Fibroblast of mammary gland (primary cell): ENCODE measurements around the gene SAMD8.
A peak's percentile ranks its signal among the peaks of the same experiment; 100 is the strongest.

Experiments
- DNase-seq: peaks from one replicate; pipeline ENCODE4 v3.0.0-alpha.2; 2010; ENCODE audit warnings: low read depth
- H3K4me3 ChIP-seq: 2 replicates; pipeline ENCODE4 v1.5.1; 2011; ENCODE audit warnings: low read depth, mild to moderate bottlenecking, low read length, moderate library complexity; ENCODE audit not compliant: control insufficient read depth
- TF ChIP-seq, protein P1 (sequence below): conservative IDR thresholded peaks from 2 replicates; pipeline ENCODE4 v1.5.1; 2011; ENCODE audit warnings: low read depth, low read length, inconsistent platforms; ENCODE audit not compliant: control insufficient read depth, insufficient read depth

The SAMD8 gene

DNA sequence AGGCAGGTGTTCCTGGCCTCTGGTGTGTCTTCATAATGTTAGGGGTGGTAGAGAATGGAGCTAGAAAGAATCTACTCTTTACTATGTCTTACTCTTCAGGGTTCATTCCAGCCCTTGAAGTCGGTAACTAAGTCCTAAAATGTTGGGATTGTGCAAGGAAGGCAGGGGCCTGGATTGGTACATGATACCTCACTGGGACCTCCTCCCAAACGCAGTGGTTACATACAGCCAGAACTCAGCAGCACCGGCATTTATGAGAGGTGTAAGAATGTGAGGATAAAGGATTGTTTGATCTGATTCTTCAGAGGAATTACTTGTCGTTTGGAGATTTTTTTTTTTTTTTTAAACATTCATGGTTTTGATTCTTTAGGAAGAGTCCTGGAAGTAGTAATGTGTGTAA, 117.4 kb downstream of the SAMD8 start:
- TF ChIP-seq, protein P1, sequence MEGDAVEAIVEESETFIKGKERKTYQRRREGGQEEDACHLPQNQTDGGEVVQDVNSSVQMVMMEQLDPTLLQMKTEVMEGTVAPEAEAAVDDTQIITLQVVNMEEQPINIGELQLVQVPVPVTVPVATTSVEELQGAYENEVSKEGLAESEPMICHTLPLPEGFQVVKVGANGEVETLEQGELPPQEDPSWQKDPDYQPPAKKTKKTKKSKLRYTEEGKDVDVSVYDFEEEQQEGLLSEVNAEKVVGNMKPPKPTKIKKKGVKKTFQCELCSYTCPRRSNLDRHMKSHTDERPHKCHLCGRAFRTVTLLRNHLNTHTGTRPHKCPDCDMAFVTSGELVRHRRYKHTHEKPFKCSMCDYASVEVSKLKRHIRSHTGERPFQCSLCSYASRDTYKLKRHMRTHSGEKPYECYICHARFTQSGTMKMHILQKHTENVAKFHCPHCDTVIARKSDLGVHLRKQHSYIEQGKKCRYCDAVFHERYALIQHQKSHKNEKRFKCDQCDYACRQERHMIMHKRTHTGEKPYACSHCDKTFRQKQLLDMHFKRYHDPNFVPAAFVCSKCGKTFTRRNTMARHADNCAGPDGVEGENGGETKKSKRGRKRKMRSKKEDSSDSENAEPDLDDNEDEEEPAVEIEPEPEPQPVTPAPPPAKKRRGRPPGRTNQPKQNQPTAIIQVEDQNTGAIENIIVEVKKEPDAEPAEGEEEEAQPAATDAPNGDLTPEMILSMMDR, result no peak
- H3K4me3 ChIP-seq, result no peak overlapping the region
- DNase-seq, result no peak

DNA sequence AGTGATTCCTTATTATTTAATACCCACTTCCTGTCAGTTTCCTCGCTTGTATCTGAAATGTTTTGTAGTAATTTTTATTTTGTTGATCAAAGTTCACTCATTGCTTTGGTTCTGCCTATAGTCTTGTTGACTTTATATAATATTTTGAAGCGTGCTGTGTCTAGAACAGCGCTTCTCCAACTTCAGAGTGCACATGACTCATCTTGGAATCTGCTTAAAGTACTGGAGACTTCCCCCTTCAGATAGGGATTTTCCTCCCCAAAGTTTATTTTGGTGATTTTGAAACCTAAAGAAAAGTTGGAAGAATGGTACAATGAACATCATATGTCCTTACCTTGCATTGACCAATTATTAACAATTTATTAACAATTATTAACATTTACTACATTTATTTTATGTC, 118.5 kb downstream of the SAMD8 start:
- TF ChIP-seq, protein P1, result no peak
- no peak overlapping the region for H3K4me3 ChIP-seq
- DNase-seq, result peak; percentile 50

DNA sequence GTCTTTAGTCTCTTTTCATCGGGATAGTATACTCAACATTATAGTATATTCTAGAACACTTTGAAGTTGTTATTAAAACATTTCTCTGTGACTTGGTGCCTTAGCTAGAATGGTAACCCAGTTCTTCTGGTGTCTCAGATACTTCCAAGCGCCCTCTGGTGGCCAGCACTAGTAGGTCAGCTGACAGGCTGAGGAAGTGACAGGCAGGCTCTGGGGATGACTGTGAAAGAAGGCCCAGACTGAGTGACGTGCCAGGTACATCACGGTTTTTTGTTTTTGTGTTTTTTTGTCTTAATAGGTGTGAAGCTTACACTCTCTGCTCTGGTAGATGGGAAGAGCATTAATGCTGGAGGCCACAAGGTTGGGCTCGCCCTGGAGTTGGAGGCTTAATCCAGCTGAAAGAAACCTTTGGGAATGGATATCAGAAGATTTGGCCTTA, 119.2 kb downstream of the SAMD8 start:
- DNase-seq, result peak; percentile 86
- TF ChIP-seq, protein P1, result peak; percentile 94
- no peak overlapping the region for H3K4me3 ChIP-seq
